ENCODE data around the gene FAM50B. TPM values are rescaled to one million over a fixed set of nuclear protein-coding genes. Genes with fewer than 3 reads are reported as not detected.

Gene FAM50B
- total RNA-seq, 1 experiment from 2014 or later, result 42.6 TPM

GRCh38 chr6:3867641-3868502 is 18.7 kb downstream of the FAM50B start:
- DNase-seq (ENCODE audit: low read depth), result no peak
- in situ Hi-C loops (cut with HindIII; ENCODE audit: low pct_unique_long_range_greater_than_20kb, low sequenced_read_pairs), result no loop called here

GRCh38 chr6:3868544-3868943 is 19.4 kb downstream of the FAM50B start:
- DNase-seq (ENCODE audit: low read depth), result no peak
- in situ Hi-C loops (cut with HindIII; ENCODE audit: low pct_unique_long_range_greater_than_20kb, low sequenced_read_pairs), result no loop called here

- in situ Hi-C loops (cut with HindIII; ENCODE audit: low pct_unique_long_range_greater_than_20kb, low sequenced_read_pairs), result no loop called here
- DNase-seq (ENCODE audit: low read depth), result no peak
Measured at GRCh38 chr6:3869284-3869631, 20.1 kb downstream of the FAM50B start.

- DNase-seq (ENCODE audit: low read depth), result peak; percentile 78
Measured at GRCh38 chr6:3869632-3870527, 20.7 kb downstream of the FAM50B start.

GRCh38 chr6:3870528-3870925 is 21.4 kb downstream of the FAM50B start:
- in situ Hi-C loops (cut with HindIII; ENCODE audit: low pct_unique_long_range_greater_than_20kb, low sequenced_read_pairs), result no loop called here
- DNase-seq (ENCODE audit: low read depth), result no peak

More at GRCh38 chr6:3869632-3870527, 20.7 kb downstream of the FAM50B start:
- in situ Hi-C loops (cut with HindIII; ENCODE audit: low pct_unique_long_range_greater_than_20kb, low sequenced_read_pairs), result no loop called here

GRCh38 chr6:3871515-3871914 is 22.3 kb downstream of the FAM50B start:
- in situ Hi-C loops (cut with HindIII; ENCODE audit: low pct_unique_long_range_greater_than_20kb, low sequenced_read_pairs), result no loop called here

GRCh38 chr6:3871939-3872338 is 22.8 kb downstream of the FAM50B start:
- DNase-seq (ENCODE audit: low read depth), result no peak
- in situ Hi-C loops (cut with HindIII; ENCODE audit: low pct_unique_long_range_greater_than_20kb, low sequenced_read_pairs), result no loop called here

More at GRCh38 chr6:3871515-3871914, 22.3 kb downstream of the FAM50B start:
- no peak for DNase-seq (ENCODE audit: low read depth)

- in situ Hi-C loops (cut with HindIII; ENCODE audit: low pct_unique_long_range_greater_than_20kb, low sequenced_read_pairs), result no loop called here
- no peak for DNase-seq (ENCODE audit: low read depth)
Measured at GRCh38 chr6:3872370-3872854, 23.2 kb downstream of the FAM50B start.

- DNase-seq (ENCODE audit: low read depth), result no peak
- in situ Hi-C loops (cut with HindIII; ENCODE audit: low pct_unique_long_range_greater_than_20kb, low sequenced_read_pairs), result no loop called here
Measured at GRCh38 chr6:3873051-3873450, 23.9 kb downstream of the FAM50B start.

GRCh38 chr6:3874069-3874468 is 24.9 kb downstream of the FAM50B start:
- no peak for DNase-seq (ENCODE audit: low read depth)

GRCh38 chr6:3875486-3875885 is 26.3 kb downstream of the FAM50B start:
- no peak for DNase-seq (ENCODE audit: low read depth)
- in situ Hi-C loops (cut with HindIII; ENCODE audit: low pct_unique_long_range_greater_than_20kb, low sequenced_read_pairs), result no loop called here

More at GRCh38 chr6:3874069-3874468, 24.9 kb downstream of the FAM50B start:
- in situ Hi-C loops (cut with HindIII; ENCODE audit: low pct_unique_long_range_greater_than_20kb, low sequenced_read_pairs), result no loop called here

GRCh38 chr6:3876101-3876500 is 26.9 kb downstream of the FAM50B start:
- in situ Hi-C loops (cut with HindIII; ENCODE audit: low pct_unique_long_range_greater_than_20kb, low sequenced_read_pairs), result no loop called here

GRCh38 chr6:3876866-3877265 is 27.7 kb downstream of the FAM50B start:
- DNase-seq (ENCODE audit: low read depth), result no peak
- in situ Hi-C loops (cut with HindIII; ENCODE audit: low pct_unique_long_range_greater_than_20kb, low sequenced_read_pairs), result no loop called here

More at GRCh38 chr6:3876101-3876500, 26.9 kb downstream of the FAM50B start:
- DNase-seq (ENCODE audit: low read depth), result no peak

GRCh38 chr6:3878048-3878666 is 29.0 kb downstream of the FAM50B start:
- DNase-seq (ENCODE audit: low read depth), result no peak
- in situ Hi-C loops (cut with HindIII; ENCODE audit: low pct_unique_long_range_greater_than_20kb, low sequenced_read_pairs), result no loop called here

- in situ Hi-C loops (cut with HindIII; ENCODE audit: low pct_unique_long_range_greater_than_20kb, low sequenced_read_pairs), result no loop called here
- DNase-seq (ENCODE audit: low read depth), result no peak
Measured at GRCh38 chr6:3879194-3879952, 30.2 kb downstream of the FAM50B start.

GRCh38 chr6:3881711-3882421 is 32.7 kb downstream of the FAM50B start:
- in situ Hi-C loops (cut with HindIII; ENCODE audit: low pct_unique_long_range_greater_than_20kb, low sequenced_read_pairs), result no loop called here
- DNase-seq (ENCODE audit: low read depth), result no peak

- in situ Hi-C loops (cut with HindIII; ENCODE audit: low pct_unique_long_range_greater_than_20kb, low sequenced_read_pairs), result no loop called here
- no peak for DNase-seq (ENCODE audit: low read depth)
Measured at GRCh38 chr6:3882431-3882830, 33.3 kb downstream of the FAM50B start.
